HL-60 (cell line): Measurements from ENCODE around the gene CADM4.
A peak's percentile ranks its signal among the peaks of the same experiment; 100 is the strongest.

Experiments
- DNase-seq, 2 experiments: peaks; one replicate each; pipeline ENCODE4 v3.0.0-alpha.2; 2010 to 2020; ENCODE audit warnings: low read depth in 1 of 2, low spot score in 1 of 2
- H3K27ac ChIP-seq: fragments of 250-450 bp; sonication (Bioruptor Pico); replicated peaks from 2 replicates; pipeline ENCODE4 v1.5.1; 2020; ENCODE audit warnings: mild to moderate bottlenecking, moderate library complexity
- H3K27me3 ChIP-seq: fragments of 250-450 bp; sonication (Bioruptor Pico); 2 replicates; pipeline ENCODE4 v1.5.1; 2021; ENCODE audit warnings: mild to moderate bottlenecking, moderate library complexity; ENCODE audit not compliant: insufficient read depth, poor library complexity, severe bottlenecking
- H3K4me3 ChIP-seq: replicated peaks from 2 replicates; pipeline ENCODE4 v1.5.1; 2011; ENCODE audit warnings: mild to moderate bottlenecking, control low read depth, low read length; ENCODE audit not compliant: insufficient read depth
- GABPA ChIP-seq: IDR thresholded peaks from 2 replicates; pipeline ENCODE4 v1.6.1; 2012; ENCODE audit warnings: low read depth
- POLR2AphosphoS5 ChIP-seq: IDR thresholded peaks from 2 replicates; pipeline ENCODE4 v1.6.1; 2012; ENCODE audit warnings: low read depth
- SPI1 ChIP-seq: IDR thresholded peaks from 2 replicates; pipeline ENCODE4 v1.6.1; 2012; ENCODE audit warnings: low read depth, mild to moderate bottlenecking, borderline replicate concordance
- TF ChIP-seq, protein P1 (sequence below): IDR thresholded peaks from one replicate; pipeline ENCODE4 v1.5.1; 2011; ENCODE audit warnings: low read length, control low read depth, inconsistent platforms; ENCODE audit not compliant: insufficient read depth
- TF ChIP-seq, protein P2 (sequence below): IDR thresholded peaks from 2 replicates; pipeline ENCODE4 v1.6.1; 2012; ENCODE audit warnings: low read depth; ENCODE audit not compliant: insufficient replicate concordance

The CADM4 gene

GRCh38 chr19:43622070-43622469, 17.6 kb downstream of the CADM4 start:
- no peak overlapping the region for H3K27ac ChIP-seq
- H3K4me3 ChIP-seq, result no peak overlapping the region
- TF ChIP-seq, protein P1, sequence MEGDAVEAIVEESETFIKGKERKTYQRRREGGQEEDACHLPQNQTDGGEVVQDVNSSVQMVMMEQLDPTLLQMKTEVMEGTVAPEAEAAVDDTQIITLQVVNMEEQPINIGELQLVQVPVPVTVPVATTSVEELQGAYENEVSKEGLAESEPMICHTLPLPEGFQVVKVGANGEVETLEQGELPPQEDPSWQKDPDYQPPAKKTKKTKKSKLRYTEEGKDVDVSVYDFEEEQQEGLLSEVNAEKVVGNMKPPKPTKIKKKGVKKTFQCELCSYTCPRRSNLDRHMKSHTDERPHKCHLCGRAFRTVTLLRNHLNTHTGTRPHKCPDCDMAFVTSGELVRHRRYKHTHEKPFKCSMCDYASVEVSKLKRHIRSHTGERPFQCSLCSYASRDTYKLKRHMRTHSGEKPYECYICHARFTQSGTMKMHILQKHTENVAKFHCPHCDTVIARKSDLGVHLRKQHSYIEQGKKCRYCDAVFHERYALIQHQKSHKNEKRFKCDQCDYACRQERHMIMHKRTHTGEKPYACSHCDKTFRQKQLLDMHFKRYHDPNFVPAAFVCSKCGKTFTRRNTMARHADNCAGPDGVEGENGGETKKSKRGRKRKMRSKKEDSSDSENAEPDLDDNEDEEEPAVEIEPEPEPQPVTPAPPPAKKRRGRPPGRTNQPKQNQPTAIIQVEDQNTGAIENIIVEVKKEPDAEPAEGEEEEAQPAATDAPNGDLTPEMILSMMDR, result no peak
- TF ChIP-seq, protein P2, sequence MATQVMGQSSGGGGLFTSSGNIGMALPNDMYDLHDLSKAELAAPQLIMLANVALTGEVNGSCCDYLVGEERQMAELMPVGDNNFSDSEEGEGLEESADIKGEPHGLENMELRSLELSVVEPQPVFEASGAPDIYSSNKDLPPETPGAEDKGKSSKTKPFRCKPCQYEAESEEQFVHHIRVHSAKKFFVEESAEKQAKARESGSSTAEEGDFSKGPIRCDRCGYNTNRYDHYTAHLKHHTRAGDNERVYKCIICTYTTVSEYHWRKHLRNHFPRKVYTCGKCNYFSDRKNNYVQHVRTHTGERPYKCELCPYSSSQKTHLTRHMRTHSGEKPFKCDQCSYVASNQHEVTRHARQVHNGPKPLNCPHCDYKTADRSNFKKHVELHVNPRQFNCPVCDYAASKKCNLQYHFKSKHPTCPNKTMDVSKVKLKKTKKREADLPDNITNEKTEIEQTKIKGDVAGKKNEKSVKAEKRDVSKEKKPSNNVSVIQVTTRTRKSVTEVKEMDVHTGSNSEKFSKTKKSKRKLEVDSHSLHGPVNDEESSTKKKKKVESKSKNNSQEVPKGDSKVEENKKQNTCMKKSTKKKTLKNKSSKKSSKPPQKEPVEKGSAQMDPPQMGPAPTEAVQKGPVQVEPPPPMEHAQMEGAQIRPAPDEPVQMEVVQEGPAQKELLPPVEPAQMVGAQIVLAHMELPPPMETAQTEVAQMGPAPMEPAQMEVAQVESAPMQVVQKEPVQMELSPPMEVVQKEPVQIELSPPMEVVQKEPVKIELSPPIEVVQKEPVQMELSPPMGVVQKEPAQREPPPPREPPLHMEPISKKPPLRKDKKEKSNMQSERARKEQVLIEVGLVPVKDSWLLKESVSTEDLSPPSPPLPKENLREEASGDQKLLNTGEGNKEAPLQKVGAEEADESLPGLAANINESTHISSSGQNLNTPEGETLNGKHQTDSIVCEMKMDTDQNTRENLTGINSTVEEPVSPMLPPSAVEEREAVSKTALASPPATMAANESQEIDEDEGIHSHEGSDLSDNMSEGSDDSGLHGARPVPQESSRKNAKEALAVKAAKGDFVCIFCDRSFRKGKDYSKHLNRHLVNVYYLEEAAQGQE, result no peak
- TF ChIP-seq GABPA (no peak), SPI1 (no peak), POLR2AphosphoS5 (no peak)
- no peak for DNase-seq
- peaks cover 2% of the 10 kb centered on the region for H3K27me3 ChIP-seq

DNA sequence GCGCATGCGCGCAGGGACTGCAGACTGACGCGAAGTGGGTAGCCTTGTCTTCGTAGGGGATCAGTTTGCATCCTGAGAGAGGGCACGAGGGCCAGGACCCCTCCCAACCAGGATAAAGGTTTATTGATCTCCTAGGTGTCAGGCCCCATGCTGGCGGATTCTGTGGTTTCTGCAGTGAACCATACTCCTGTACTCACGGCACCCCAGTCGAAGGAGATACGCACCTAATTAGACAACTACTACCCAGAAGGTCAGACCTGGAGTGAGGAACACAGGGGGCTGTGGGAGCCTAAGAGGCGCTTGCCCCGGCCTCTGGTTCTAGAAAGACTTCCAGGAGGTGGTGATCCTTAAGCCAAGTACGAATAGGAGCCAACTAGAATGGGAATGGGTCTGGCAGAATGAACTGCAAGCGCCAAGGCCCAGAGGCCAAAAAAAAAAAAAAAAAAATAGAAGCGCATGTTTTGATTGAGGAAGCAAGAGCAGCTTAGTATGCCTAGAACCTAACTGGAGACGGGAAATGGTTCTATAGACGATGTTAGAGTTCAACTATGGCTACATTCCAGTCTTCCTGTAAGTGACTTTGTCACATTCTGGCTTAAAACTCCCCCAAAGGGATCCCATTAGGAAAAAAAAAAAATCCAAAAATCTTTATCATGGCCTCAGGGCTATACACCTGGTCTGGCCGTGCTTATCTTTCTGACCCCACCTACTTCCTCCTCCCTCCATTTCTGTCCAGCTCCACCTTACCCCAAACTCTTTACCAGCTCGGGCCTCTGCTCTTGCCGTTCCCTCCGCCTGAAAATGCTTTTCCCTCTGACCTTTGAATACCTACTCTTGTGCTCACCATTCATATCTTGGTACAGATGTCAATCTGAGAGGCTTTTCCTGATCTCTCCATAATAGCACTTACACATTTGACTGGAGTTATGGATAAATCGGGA, 19.3 kb downstream of the CADM4 start:
- TF ChIP-seq POLR2AphosphoS5 (no peak; the same call in 1 of the 2 replicates), SPI1 (no peak), GABPA (no peak)
- TF ChIP-seq, protein P1, result no peak
- TF ChIP-seq, protein P2, result no peak
- no peak for DNase-seq

GRCh38 chr19:43619262-43620060, 20.2 kb downstream of the CADM4 start, which contains the start of gene ZNF428:
Gene ZNF428, minus strand, starts transcription at chr19:43619629. Its CDS starts 5,325 bp downstream, at chr19:43614304.
- TF ChIP-seq SPI1 (no peak), POLR2AphosphoS5 (0 out of 2 replicates have a peak, but pooled peaks have one; percentile 45)
- TF ChIP-seq, protein P2, result peak; percentile 30
- H3K4me3 ChIP-seq, result peak within 1 kb of the TSS; percentile 72
- DNase-seq, result peak; percentile 83 to 90

More for the DNA sequence above, 19.3 kb downstream of the CADM4 start:
- H3K27me3 ChIP-seq, result peaks cover 1% of the 10 kb centered on the region
- peak overlapping the region; percentile 72 for H3K4me3 ChIP-seq
- peak overlapping the region; percentile 89 for H3K27ac ChIP-seq

More at GRCh38 chr19:43619262-43620060, 20.2 kb downstream of the CADM4 start, which contains the start of gene ZNF428:
- peak within 1 kb of the TSS; percentile 89 for H3K27ac ChIP-seq
- H3K27me3 ChIP-seq, result no peaks in the 10 kb centered on the region
